Left colon (tissue), 2 donors: ENCODE results near the gene BLOC1S3. TPM values are rescaled to one million over a fixed set of nuclear protein-coding genes. Genes with fewer than 3 reads are reported as not detected.

ENCODE experiments used
- ATAC-seq: fragments of 200-7000 bp; cut with Tn5 transposase; one replicate; pipeline ENCODE4 v1.9.1; 2020; ENCODE audit warnings: mild to moderate bottlenecking, moderate library complexity
- DNase-seq, 2 donors: peaks; one replicate each; pipeline ENCODE4 v3.0.0-alpha.2; 2020
- intact Hi-C, 2 donors: fragments of 100-400 bp; cut with DNase I in 1 of 2; cut with micrococcal nuclease in 1 of 2; formaldehyde crosslinking; loops; one replicate each; pipeline versions ENCODE4 v1.11.2 to v1.14.0; 2022; cut with DNase I, micrococcal nuclease
- total RNA-seq, 2 donors: library from RNA; stranded (reverse); fragmentation: NEBNext Ultra II Directional; extraction: Animal tissue kit (Norgen Biotek cat#: 25700); gene quantifications; one replicate each; pipeline ENCODE4 v1.2.1, GENCODE V29; 2021
- donor health status: DM: no; HTN: no; CAD: no.
- donor health status: DM: yes; HTN: yes; CAD: no.

Gene BLOC1S3
- total RNA-seq, 2 donors from 2014 or later = 11.2 to 13.5 TPM

DNA sequence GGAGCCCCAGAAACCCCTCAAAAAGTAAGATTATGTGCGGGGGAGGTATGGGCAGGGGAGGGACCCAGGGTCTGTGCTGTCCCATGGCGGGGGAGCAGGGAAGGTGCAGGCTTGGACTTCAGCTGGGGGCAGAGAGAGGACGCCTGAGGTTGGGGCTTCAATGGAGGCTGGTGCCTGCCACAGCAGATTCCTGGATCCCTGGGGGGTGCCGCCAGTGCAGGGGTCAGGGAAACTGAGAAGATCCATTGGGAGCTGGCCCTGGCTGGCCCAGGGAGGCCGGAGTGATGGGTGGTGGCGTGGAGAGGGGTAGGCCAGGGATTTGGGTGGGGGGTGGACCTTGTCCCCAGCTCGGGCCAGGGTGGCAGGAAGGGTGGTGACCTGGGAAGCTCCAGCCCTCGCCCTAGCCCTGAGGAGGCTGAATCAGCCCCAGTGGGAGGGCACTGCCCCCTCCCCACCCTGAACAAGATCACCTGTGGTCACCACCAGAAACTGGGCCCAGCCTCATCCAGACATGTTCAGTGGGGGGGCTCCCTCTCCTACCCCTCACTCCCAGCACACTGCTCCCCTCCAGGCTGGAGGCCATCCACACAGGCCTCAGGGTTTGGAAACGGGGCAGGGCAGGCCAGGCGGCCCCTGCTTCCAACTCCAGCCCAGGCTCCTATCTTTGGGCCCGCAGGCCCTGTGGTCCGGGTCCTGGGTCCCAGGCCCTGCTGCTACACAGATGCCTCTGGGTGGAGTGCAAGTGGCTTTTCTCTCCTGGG is 19.2 kb upstream of the BLOC1S3 start:
- ATAC-seq (no peak), DNase-seq (no peak)
- intact Hi-C loops = no loop called here

DNA sequence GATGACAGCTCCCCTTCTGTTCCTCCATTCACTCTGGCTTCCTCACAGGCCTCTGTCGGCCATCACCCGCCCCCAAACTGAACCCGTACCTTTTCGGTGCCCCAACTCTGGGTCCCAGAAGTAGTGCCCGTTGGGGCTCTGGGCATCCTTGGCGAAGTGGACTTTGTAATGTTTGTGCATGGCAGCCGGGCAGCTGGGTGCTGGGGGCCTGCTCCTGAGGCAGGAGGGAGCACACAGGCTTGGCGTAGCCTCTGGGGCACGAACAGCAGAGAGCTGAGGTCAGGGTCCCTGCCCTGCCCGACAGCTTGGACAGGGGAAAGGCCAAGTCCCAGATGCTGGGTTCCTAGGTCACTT is 18.6 kb upstream of the BLOC1S3 start:
- intact Hi-C loops = no loop called here
- ATAC-seq (no peak), DNase-seq (no peak)

DNA sequence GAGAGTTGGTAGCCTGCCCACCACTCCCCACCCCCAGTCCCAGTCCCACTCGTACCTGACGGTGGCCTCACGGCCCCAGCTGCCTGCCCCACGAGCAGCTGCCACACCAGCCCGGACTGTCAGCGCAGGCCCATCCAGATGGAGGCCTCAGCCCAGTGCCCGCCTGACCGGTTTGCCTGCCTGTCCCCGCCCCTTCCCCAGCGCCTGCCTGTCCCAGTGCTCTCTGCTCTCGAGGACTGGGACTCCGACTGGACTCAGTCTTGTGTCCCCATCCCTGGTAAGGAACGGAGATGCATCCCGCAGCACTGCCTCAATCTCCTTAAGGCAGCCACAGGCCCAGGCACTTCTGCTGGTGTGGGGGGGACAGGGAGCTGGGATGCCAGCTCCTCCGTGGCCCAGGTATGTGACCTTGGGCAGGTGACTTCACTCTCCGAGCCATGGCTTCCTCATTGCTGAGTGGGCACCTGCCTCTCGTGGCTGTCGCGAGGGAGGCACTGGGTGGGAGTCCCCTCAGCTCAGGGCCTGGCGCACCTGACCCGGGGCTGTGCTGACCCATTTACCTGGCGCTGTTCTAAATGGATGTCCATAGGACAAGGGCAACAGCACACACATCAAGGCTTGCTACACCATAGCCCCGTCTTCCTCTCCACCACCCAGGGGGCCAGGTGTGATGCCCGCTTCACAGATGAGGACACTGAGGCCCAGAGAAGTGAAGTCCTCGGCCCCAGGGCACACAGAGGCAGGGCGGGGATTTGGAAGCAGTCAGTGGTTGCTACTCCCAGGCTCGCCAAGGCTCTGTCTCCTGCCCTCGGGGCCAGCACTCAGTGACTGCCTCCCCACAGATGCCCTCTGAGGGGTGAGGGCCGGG is 17.5 kb upstream of the BLOC1S3 start, which contains the start of gene NKPD1:
Gene NKPD1 (minus strand): TSS at position 113 of the 868 bp plus-strand sequence. CDS start 832 bp downstream, outside the sequence.
- DNase-seq (peak; percentile 58 to 76), ATAC-seq (peak; percentile 69)
- intact Hi-C loops = no loop called here

DNA sequence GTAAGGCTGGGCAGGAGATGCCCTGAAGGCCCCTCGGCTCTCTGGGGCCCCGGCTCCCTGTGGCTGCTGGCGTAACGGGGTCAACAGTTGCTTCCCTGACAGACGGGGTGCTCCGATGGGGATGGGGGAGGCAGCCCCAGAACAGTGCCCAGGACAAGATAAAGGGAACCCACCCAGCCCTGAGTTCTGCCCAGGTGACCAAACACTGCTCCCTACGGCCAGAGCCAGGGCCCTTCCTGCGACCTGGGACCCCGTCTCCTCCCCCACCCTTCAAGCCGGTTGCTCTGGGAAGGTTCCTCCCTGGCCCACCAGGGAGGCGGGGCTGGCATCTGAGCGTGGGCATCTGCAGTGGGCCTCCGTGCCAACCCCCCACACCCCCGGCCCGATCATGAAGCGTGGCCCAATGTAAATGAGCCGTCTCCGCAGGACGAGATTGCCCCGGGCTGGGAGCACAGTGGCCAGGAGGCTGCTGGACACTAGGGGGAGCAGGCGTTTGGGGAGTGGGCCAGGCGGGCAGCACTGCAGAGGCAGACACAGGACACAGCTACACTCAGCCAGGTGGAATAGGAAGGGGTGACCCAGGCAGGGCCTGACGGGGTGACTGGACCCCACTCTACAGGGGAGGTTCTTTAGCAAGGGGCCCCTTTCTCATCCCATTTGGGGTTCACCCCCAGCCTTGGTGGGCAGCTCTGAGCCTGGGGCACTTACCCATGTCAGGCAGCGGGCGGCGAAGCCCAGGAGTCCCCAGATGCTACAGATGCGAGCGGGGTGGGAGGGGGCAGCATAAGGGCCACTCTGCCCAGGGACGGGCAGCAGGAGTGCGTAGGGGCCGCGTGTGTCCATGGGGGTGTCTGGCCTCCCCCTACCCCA is 16.6 kb upstream of the BLOC1S3 start:
- no peak for DNase-seq
- intact Hi-C loops = no loop called here
- no peak for ATAC-seq

DNA sequence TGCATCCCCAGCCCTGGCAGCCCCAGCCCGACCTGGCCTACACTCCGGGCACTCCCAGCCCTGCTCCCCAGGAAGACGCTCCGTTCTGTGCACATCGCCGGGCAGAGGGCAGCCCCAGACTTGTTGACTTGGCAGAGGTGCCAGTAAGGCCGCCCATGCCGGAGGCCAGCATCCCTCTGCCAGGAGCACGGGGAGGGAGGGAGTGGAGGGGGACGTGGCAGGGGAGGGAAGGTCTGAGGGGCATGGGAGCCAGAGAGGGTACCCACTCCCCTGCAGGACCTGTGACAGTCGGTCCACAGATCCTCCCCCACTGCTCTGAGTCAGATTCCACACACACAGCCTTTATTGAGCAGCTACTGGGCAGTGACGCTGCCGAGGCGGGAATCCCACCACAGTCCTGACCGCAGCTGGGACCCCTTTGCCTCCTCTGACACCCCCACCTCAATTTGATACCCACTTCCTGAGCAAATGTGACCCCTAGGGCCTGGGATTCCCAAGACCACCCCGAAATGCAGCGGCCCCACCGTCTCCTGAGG is 15.9 kb upstream of the BLOC1S3 start:
- intact Hi-C loops = no loop called here
- ATAC-seq (no peak), DNase-seq (no peak)

DNA sequence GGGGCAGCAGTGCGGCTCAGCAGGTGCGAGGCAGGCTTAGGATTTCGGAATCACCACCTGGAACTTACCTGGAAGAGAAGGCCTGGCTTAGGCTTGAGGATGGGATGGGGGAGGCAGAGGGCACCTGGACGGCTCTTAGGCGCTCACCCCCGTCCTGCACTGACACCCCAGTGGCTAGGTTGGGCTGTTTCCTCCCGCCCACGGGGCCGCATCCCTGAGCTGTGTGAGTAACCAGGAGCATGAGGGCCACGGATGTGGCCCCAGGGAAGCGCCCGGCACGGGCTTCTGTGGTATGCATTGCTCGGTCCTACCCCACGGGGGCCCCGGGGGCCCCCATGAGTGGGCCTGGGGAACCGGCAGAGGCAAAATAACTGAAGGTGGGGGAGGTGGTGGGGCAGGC is 15.4 kb upstream of the BLOC1S3 start:
- ATAC-seq = no peak
- intact Hi-C loops = no loop called here

DNA sequence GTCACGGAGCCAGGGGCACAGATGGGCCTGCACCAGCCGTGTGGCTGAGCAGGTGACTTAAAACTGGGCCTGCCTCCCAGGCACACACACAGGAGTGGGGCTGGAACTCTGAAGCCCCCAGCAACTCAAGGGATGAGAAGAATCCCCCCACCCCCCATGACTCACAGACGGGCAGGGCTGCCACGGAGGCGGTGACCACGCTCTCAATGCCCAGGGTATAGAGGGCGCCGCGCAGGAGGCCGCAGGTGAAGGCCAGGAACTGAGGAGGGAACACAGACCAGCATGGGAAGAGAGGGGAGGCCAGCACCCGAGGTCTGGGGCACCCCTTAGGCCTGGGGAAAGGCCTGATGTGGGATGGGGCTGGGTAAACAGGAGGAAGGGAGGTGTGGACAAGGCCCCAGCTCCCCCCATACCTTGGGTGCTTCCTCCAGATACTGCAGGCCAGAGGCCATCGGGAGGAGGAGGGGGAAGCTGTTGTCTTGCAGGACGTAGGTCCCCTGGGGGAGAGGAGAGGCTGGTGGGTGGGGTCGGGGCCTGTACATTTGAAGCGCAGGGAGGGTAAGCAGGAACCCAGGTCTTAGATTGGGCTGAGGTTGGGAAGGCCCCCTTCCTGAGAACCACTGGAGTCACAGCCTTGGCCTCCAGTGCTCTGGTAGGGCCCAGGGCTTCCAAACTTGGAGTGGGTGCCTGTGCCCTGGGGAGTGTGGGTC is 14.7 kb upstream of the BLOC1S3 start:
- intact Hi-C loops = no loop called here
- no peak for DNase-seq

More for the DNA sequence above, 15.4 kb upstream of the BLOC1S3 start:
- DNase-seq = no peak

DNA sequence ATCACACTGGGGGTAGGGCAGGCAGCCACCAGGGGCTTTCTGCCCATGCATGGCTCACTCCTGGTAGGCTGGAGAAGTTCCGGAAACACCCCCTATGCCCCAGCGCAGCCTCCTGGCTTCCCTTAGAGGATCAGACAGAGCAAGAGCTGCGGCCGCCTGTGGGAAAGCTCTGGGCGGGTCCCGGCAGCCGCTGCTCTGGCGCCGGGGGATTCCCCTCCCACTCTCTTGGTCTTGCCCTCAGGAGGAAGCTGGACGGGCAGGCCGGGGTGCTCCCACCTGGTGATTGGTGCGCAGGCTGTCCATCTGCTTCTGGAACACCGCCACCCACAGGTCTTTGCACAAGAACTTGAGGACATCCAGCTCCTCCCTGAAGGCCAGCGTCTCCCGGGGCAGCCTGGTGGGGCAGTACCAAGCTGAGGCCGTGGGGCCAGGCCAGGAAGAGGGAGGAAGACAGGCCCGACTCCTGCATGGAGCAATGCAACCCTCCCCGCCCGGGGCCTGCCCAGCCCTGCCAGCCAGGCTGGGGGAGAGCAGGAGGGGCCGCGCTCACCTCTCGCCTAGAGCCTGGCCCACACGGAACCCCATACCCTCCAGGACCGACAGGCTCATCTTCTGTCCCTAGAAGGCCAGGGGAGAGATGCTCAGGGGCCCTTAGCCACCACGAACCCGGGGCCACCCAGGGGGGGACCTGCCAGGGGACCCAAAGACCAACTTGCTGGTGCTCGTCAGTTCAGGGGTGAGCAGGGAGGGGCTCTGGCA is 13.8 kb upstream of the BLOC1S3 start:
- intact Hi-C loops = no loop called here
- peak; percentile 80 for ATAC-seq
- peak; percentile 76 to 88 for DNase-seq

More for the DNA sequence above, 14.7 kb upstream of the BLOC1S3 start:
- no peak for ATAC-seq

DNA sequence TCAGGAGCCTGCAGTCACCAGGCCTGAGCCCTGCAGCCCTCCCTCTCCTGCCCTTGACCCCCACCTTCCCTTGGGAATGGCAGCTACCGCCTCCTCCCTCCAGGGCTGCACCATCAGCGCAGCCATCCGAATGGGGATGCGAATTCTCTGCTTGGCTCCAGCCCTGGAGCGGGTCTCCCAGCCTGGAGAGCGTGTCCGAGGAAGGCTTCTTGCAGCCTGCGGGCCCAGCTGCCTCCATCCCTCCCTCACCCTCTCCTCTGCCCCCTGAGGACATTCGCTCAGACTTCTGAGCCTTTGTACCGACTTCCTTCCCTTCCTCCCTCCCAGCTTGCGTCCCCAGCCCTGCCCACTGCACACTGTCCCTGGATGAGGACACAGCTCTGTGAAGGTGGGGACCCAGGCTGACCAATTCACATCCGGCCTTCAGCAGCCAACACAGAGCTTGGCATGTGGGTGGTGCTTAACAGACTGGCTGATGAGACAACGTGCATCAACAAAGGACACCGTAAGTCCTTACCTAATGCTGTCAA is 11.8 kb upstream of the BLOC1S3 start:
- DNase-seq (no peak), ATAC-seq (no peak)
- intact Hi-C loops = no loop called here

DNA sequence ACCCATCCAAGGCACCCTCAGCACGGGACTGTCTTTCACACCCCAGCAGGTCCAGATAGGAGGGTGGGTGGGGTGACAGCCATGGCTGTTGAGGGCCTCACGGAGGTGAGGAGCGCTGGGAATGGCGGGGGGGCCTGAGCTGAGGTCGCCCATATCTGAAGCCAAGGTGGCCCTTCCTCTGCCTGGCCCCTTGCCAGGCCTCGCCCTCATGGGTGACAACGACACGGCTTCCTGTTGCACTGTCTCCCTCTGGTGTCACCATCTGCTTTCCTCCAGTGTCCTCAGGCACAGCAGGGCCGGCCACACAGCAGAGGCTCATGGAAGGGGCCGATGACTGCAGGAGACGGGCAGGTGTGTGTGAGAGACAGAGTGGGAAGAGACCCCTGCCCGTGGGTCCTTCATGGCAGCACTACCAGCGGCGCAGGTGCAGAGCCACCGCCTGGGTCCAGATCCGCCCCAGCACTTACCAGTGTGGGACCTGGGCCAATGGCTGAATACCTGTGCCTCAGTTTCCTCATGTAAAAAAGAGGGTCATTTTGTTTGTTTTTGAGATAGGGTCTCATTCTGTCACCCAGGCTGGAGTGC is 9.7 kb upstream of the BLOC1S3 start:
- ATAC-seq (peak; percentile 15), DNase-seq (no peak)
- intact Hi-C loops = no loop called here

DNA sequence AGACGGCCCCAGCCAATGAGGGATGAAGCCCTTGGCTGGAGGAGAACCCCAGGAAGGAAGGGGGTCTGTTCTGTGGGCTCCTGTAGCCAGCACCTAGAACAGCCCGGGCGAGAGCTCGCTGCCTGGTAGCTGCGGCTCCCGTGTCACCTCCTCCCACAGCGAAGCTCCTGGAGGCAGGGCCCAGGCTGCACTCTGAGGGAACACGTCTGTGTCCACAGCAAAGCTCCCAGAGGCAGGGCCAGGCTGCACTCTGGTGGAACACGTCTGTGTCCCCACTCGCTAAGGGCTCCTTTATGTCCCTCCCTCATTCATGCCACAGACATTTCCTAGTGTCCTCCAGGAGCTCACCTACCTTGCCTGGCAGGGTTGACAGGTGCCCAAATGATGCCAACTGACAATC is 9.0 kb upstream of the BLOC1S3 start:
- ATAC-seq = no peak
- intact Hi-C loops = loop anchor here in 1 of 2 donors (10.0 kb wide), 1 partner anchor 75 kb away; the partner anchor contains the start of gene PPP1R37
- no peak for DNase-seq

DNA sequence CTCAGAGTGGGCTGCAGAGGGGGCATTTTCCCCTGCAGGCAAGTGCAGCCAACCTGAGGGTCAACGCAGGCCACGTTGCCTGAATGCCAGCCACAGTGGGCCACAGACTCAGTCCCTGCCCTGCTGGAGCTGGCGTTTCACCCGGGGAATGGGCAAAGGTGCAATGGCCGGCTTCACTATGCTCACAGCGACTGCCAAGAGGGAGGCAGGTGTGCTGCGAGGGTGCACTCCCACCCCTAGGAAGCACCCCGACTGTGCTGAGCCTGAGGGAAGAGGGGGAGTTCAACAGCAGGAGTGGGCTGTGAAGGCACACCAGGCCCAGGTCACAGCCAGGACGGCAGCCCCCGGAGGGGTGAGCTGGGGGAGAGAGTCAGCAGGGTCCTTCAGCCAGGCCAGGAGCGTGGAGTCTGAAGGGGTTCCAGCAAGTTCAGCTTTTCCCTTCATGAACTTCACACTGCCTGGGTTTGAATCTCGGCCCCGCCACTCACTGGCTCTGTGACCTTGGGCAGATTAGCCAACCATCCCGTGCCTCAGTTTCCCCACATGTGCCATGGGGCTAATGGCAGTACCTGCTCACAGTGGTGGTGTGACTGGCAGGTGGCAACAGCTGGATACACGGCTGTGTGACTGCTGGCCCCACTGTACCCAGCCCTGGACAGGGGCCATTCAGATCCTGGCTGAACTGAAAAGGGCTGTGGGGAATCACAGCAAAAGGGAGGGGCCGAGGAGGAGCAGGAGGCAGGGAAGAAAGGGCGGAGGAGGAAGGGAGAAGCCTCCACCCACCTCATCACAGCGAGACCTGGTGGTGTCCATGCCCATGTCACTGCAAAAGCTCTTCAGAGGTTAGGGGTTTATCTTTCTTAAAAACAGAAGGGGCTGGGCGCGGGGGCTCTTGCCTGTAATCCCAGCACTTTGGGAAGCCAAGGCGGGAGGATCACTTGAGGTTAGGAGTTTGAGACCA is 8.2 kb upstream of the BLOC1S3 start:
- ATAC-seq (peak; percentile 74), DNase-seq (no peak)
- intact Hi-C loops = loop anchor here in 1 of 2 donors (10.0 kb wide), 1 partner anchor 76 kb away; the partner anchor contains the start of gene PPP1R37

DNA sequence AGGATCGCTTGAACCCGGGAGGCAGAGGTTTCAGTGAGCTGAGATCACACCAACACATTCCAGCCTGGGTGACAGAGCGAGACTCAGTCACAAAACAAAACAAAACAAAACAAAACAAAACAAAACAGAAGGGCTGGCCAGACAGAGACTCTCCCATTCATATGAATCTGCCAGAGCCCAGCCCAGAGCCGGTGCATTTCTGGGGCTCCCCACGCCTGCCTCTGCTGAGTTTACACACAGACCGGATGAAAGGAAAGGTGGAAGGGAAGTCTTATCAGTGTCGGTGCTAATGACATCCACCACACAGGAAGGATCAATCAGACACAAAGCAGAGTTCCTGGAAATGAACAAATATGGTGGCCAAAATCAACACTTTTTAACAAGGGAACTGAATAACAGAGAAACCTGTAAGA is 7.4 kb upstream of the BLOC1S3 start:
- no peak for ATAC-seq
- no peak for DNase-seq
- intact Hi-C loops = loop anchor here in 1 of 2 donors (10.0 kb wide), 1 partner anchor 76 kb away; the partner anchor contains the start of gene PPP1R37

DNA sequence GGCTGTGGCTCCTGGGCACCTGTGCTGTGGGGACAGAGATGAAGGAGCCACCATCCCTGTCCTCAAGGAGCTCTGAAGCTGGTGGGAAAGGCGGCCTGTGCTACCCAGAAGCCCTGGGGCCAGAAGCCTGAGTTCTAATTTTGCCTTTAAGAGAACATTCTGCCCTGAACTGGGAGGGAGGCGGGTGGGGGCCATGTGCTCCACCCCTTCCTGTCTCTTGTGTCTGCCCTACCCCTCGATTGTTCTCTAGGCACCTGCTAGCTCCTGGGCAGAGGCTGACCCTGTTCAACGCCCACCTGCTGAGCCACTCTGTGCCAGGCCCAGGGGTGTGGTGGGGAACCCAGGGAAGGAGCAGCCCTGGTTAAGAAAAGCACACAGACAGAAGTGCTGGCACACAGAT is 6.4 kb upstream of the BLOC1S3 start:
- intact Hi-C loops = loop anchor here in 1 of 2 donors (10.0 kb wide), 1 partner anchor 77 kb away; the partner anchor contains the start of gene PPP1R37
- ATAC-seq (peak; percentile 42), DNase-seq (no peak)

DNA sequence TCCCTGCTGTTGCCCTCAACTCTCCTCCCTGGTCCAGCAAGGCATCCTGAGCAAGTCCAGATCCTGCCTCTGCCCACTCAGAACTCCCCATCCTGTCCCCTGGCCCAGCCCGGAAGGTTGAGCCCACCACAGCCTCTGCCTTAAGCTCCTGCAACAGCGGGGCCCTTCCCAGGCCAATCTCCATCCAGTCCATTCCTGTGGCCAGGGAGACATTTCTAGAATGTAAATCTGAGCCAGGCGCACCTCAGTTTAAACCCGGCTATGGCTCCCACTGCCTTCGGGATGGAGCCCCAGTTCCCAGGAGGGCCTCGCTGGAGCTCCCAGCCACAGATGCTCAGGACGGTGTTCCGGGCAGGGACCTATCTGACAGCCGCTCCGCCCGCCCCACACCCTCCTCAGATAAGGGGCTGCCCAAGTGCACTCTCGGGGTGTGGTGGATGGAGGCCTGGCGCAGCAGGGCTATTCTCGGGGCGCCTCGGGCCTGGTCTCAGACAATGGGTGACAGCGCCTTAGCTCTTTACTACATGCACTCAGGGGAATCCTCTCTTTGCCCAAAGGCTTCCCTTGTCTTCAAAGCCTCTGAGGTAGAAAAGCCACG is 5.9 kb upstream of the BLOC1S3 start:
- ATAC-seq (no peak), DNase-seq (no peak)
- intact Hi-C loops = loop anchor here in 1 of 2 donors (10.0 kb wide), 1 partner anchor 78 kb away; the partner anchor contains the start of gene PPP1R37
